ENCODE results near the gene CPLX1. TPM values are rescaled to one million over a fixed set of nuclear protein-coding genes. Genes with fewer than 3 reads are reported as not detected.

Gene CPLX1
- total RNA-seq, 1 experiment from 2014 or later = 14.5 TPM

DNA sequence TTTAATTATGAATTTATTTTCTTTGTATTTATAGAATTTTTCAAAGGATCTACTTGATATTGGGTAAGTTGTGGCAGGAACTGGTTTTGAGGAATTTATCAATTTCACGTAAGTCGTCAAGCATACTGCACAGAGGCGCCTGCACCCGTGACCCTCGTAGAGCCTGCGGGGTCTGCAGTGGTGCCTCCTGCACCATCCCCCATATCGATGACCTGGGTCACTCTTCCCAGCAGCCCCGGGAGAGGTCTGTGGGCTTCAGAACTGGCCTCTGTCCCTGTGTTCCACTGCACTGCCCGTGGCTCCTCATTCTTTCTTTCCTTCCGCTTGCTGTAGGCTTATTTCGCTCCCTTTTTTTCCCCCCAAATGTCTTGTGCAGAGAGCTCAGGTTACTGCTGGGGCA lies 31.5 kb upstream of the CPLX1 start:
- Histone ChIP-seq H3K27ac (ENCODE audit: low read depth, low read length) (no peak overlapping the region), H3K36me3 (ENCODE audit: control insufficient read depth in 1 of 2, insufficient read depth in 2 of 2, low read length in 2 of 2) (peaks cover 5 to 18% of the 10 kb centered on the region in 2 experiments; a peak in 3 of 4 replicates), H3K4me2 (ENCODE audit: low read length) (no peak overlapping the region), H3K79me2 (ENCODE audit: insufficient read depth, low read length) (no peaks in the 10 kb centered on the region), H3K9me3 (ENCODE audit: control insufficient read depth in 1 of 2, insufficient read depth in 1 of 2, low read depth in 1 of 2, low read length in 2 of 2) (no peaks in the 10 kb centered on the region), H3K9ac (ENCODE audit: low read length) (no peak overlapping the region), H2AFZ (ENCODE audit: low read depth, low read length, poor library complexity, severe bottlenecking) (no peak overlapping the region), H3K4me1 (ENCODE audit: control insufficient read depth in 1 of 2, insufficient read depth in 2 of 2, low read length in 2 of 2) (no peaks in the 10 kb centered on the region), H3K9me2 (ENCODE audit: insufficient read depth) (no peaks in the 10 kb centered on the region), H3K4me3 (replicated peaks in 1 of 2; ENCODE audit: low read depth in 1 of 2, low read length in 2 of 2) (no peak overlapping the region), H3K27me3 (ENCODE audit: insufficient read depth, low read length) (no peaks in the 10 kb centered on the region), H4K20me1 (ENCODE audit: insufficient read depth) (no peaks in the 10 kb centered on the region)
- POLR2A ChIA-PET = no interaction called here
- no TSS peak for BruUV-seq (replicated peaks)
- ATAC-seq = no peak
- TF ChIP-seq POLR2A (IDR thresholded peaks at IDR 0.05; ENCODE audit: borderline replicate concordance, extremely low read depth, insufficient read depth, insufficient read length) (no peak), YY1 (IDR thresholded peaks at IDR 0.05; ENCODE audit: extremely low read depth, insufficient replicate concordance, low read depth, low read length) (no peak), POLR2AphosphoS5 (IDR thresholded peaks at IDR 0.05; ENCODE audit: low read depth, low read length) (no peak), ZFX (IDR thresholded peaks at IDR 0.05) (no peak), CBX3 (IDR thresholded peaks at IDR 0.05; ENCODE audit: low read depth) (no peak), SRF (IDR thresholded peaks at IDR 0.05; ENCODE audit: low read depth) (no peak), RAD21 (IDR thresholded peaks at IDR 0.05; ENCODE audit: low read depth) (no peak), ELF1 (IDR thresholded peaks at IDR 0.05; ENCODE audit: borderline replicate concordance, low read depth) (no peak), FOSL1 (IDR thresholded peaks at IDR 0.05; ENCODE audit: low read depth) (no peak), ATF3 (IDR thresholded peaks at IDR 0.05) (no peak), SIN3A (IDR thresholded peaks at IDR 0.05; ENCODE audit: low read depth) (no peak), EZH2phosphoT487 (IDR thresholded peaks at IDR 0.05; ENCODE audit: borderline replicate concordance) (no peak), CTCF (IDR thresholded peaks at IDR 0.05 in 2 of 3, conservative IDR thresholded peaks at IDR 0.05 in 1 of 3; ENCODE audit: borderline replicate concordance in 1 of 3, insufficient read depth in 1 of 3, low read depth in 2 of 3, low read length in 2 of 3) (no peak), TCF7L2 (IDR thresholded peaks at IDR 0.05; ENCODE audit: borderline replicate concordance, extremely low read depth, insufficient read depth, insufficient read length) (no peak), ZNF274 (IDR thresholded peaks at IDR 0.05; ENCODE audit: low read depth, low read length) (no peak), CEBPB (IDR thresholded peaks at IDR 0.05; ENCODE audit: low read depth) (no peak), JUND (IDR thresholded peaks at IDR 0.05) (no peak), SP1 (IDR thresholded peaks at IDR 0.05; ENCODE audit: low read depth) (no peak), EZH2 (IDR thresholded peaks at IDR 0.05) (no peak), REST (IDR thresholded peaks at IDR 0.05; ENCODE audit: low read depth) (no peak)
- intact Hi-C loops (cut with micrococcal nuclease) = no loop called here
- DNase-seq (ENCODE audit: low read depth, low spot score) = no peak
- CTCF ChIA-PET = no interaction called here
- RAD21 ChIA-PET (ENCODE audit: low non-redundant PET in 1 of 2, low total read pairs in 2 of 2, uncharacterized antibody in 2 of 2, unreplicated experiment in 2 of 2) = no interaction called here
